AG09319 (cell line): ENCODE measurements around the gene GALNT17.

Experiments used
- DNase-seq: peaks from one replicate; pipeline ENCODE4 v3.0.0-alpha.2; 2010; ENCODE audit warnings: low read depth; ENCODE audit errors: extremely low read depth
- CTCF ChIP-seq: IDR thresholded peaks from 2 replicates; pipeline ENCODE4 v1.5.1; 2011; ENCODE audit warnings: low read depth, mild to moderate bottlenecking, inconsistent platforms, low read length, moderate library complexity

Gene GALNT17

GRCh38 chr7:71403202-71403946 lies 271.4 kb downstream of the GALNT17 start:
- no peak for TF ChIP-seq CTCF
- no peak for DNase-seq

- DNase-seq, result no peak
- no peak for TF ChIP-seq CTCF
Measured at GRCh38 chr7:71404726-71405345, 272.9 kb downstream of the GALNT17 start.

GRCh38 chr7:71408271-71408670 lies 276.3 kb downstream of the GALNT17 start:
- no peak for DNase-seq
- no peak for TF ChIP-seq CTCF

GRCh38 chr7:71409550-71410157 lies 277.7 kb downstream of the GALNT17 start:
- TF ChIP-seq CTCF, result no peak
- no peak for DNase-seq

GRCh38 chr7:71411475-71411874 lies 279.5 kb downstream of the GALNT17 start:
- no peak for DNase-seq
- no peak for TF ChIP-seq CTCF

- no peak for DNase-seq
- TF ChIP-seq CTCF, result no peak
Measured at GRCh38 chr7:71414490-71414889, 282.5 kb downstream of the GALNT17 start.
